HL-60/S4 treated with phorbol 12-myristate 13-acetate at 8.2 ng/mL for 4 days and 3 days (cell line): ENCODE results near the gene B4GALNT4.
"Not testable (repeated sequence)": the region's sequence is repeated elsewhere in the genome, so short reads cannot be mapped to it uniquely, and the experiment has no call there.

Source experiments
- in situ Hi-C: fragments of 300-500 bp; cut with MboI; formaldehyde crosslinking; loops from 2 replicates; pipeline ENCODE4 v1.15.0; 2022; ENCODE audit warnings: low sequenced_read_pairs

Gene B4GALNT4

DNA sequence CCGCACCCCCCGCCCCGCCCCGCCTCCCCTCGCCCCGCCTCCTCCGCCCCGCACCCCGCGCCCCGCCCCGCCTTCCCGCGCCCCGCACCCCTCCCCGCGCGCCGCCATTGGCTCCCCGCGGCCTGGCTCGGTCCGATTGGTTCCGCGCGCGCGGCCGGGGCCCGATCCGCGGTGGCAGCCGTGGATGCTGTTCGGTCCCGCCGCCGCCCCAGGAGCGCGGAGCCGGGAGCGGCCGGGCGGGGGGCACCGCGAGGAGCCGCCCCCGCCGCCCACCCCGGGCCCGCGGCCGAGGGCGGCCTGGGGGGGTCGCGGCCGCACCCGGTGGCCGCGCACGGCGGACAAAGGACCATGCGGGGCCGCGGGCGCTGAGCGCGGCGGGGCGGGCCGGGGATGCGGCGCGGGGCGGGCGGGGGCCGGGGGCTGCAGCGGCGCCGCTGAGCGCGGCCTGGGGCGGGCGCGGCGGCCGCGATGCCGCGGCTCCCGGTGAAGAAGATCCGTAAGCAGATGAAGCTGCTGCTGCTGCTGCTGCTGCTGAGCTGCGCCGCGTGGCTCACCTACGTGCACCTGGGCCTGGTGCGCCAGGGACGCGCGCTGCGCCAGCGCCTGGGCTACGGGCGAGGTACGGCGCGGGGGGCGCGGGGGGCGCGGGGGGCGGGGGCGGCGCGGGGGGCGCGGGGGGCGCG is at the start of gene B4GALNT4:
Gene B4GALNT4, plus strand, starts transcription at position 164 of the 683 bp plus-strand sequence. Its CDS starts 305 bp downstream, at position 469.
- in situ Hi-C loops: no loop called here

DNA sequence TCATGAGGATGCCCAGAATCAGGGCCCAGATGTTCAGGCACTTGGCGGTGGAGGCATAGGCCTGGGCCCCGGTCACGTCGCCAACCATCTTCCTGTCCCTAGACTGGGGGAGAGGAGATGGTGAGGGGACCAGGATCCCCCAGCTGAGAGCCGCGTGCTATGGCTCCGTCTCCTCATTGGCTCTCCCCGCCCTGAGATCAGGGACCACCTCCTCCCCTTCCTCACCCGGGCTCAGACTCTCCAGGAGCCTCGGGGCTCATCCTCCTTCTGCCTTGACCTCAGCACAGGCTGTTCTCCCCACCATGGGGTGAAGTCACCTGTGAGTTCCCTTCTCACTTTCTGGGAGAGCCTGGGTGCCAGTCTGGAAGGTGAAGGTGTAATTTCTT is 49.4 kb upstream of the B4GALNT4 start:
- in situ Hi-C loops: not testable (repeated sequence)

DNA sequence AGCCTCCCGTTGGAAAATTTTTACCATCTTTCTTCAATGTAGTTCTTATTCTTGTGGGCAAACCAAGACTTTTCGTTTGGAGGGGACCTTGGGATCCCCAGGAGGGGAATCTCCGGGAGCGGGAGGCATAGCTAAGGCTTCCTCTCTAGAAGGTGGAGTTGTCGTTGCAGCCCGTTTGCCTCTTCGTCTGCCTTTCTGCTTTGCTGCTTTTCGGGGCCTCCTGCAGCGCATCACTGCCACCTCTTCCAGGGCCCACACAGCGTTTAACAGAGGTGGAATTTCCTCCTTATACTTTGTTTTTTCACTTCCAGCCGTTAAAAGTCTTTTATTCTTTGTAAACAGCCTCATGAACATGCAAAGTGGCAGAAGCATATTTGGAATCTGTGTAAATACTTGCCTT is 45.1 kb upstream of the B4GALNT4 start:
- in situ Hi-C loops: no loop called here

DNA sequence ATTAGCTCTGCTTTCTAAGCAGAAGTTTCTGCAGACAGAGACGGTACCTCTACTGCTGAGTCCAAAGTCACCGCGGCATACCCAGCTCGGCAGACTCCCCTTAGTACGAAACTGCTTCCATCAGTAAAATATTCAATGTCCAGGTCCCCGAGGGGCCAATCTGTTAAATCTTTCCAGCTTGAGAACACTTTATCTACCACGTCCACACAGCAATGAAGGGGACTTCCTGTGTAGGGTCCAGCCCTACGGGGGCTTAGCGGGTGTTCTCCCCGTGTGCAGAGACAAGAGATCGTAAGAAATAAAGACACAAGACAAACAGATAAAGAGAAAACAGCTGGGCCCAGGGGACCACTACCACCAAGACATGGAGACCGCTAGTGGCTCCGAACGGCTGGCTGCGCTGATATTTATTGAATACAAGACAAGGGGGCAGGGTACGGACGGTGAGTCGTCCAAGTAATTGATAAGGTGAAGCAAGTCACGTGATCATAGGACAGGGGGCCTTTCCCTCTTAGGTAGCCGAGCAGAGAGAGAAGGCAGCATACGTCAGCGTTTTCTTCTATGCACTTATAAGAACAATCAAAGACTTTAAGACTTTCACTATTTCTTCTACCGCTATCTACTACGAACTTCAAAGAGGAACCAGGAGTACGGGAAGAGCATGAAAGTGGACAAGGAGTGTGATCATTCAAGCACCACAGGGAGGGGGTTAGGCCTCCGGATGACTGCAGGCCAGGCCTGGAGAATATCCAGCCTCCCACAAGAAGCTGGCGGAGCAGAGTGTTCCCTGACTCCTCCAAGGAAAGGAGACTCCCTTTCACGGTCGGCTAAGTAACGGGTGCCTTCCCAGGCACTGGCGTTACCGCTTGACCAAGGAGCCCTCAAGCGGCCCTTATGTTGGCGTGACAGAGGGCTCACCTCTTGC is 44.4 kb upstream of the B4GALNT4 start:
- in situ Hi-C loops: not testable (repeated sequence)

DNA sequence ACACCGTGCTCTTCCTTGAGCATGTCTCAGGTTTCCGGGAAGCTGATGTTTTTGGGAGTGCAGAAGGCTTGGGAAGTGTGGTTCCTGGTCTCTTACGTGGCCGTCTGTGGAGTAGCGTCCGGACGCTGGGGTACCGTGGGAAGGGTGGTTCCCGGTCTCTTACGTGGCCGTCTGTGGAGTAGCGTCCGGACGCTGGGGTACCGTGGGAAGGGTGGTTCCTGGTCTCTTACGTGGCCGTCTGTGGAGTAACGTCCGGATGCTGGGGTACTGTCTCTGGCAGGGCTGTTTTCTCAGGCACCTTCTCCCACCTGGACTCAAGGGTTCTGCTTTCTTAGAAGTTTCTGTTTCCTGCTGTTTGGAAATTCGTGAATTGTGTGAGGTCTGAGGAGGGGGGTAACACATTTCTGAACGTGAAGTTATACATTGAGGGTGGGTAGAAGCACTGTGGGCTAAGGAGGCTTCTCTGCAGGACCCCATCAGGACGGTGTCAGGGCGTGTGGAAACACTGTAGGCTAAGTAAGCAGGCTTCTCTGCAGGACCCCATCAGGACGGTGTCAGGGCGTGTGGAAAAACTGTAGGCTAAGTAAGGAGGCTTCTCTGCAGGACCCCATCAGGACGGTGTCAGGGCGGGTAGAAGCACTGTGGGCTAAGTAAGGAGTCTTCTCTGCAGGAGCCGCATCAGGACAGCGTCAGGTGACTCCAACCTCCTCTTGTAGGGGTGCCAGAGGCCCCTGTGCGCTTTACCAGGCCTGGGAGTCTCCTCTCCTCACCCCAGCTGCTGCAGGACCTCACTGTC is 43.3 kb upstream of the B4GALNT4 start:
- in situ Hi-C loops: no loop called here

- in situ Hi-C loops: no loop called here
Observed at GRCh38 chr11:326592-326841, 42.8 kb upstream of the B4GALNT4 start.

DNA sequence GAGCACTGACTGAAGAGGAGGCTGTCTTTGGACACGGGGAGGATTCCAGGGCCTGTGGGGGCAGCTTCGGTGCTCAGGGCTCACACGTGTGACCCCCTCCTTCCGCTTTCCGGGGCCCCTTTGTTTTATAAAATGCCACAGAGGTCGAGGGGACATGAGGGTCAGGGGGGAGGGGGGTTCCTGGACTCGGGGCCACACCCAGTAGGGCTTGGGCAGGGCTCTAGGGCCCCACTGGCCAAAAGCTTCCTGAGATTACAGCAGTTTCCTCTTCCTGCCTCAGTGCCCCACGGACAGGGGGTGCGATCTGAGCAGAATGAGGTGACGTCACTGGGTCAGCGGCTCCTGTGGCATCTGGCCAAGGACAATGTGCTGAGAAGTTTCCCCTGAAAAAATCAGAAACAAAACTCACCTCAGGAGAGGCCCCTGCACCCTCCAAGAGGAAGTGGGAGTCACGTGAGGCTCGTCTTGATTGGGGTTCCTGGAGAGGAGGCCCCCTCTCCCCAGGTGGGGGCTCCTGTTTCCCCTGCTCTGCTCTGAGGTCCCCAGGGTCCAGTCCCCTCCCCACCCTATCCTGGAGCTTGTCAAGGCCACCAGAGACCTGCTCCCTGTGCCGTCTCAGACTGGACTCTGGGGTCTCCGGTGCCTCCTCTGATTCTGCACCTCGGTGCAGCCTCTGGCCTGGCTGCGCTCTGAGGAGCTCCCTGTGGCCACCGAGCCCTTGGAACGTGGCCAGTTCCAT is 42.3 kb upstream of the B4GALNT4 start:
- in situ Hi-C loops: no loop called here

GRCh38 chr11:327581-327923 is 41.7 kb upstream of the B4GALNT4 start:
- in situ Hi-C loops: no loop called here

DNA sequence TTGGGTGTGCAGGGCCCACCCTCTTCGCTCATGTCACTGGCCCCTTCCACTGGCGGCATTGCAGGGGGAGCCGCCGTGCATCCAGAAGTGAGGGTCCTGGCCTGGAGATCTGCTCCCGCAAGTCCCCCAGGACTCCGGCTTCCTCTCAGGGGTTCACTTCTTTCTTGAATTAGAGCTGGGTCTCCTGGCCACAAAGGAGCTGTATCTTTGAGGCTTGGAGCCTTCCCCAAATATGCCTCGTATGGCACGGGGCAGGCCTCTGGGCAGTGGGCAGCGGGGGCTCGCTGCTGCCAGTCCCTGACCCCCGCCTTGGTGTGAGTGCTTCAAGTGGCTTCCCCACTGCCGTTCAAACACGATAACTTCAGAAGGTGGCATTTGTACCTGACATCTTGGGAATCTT is 41.3 kb upstream of the B4GALNT4 start:
- in situ Hi-C loops: no loop called here

- in situ Hi-C loops: not testable (repeated sequence)
Observed at GRCh38 chr11:328516-329100, 40.7 kb upstream of the B4GALNT4 start.

- in situ Hi-C loops: no loop called here
Observed at GRCh38 chr11:329886-330253, 39.4 kb upstream of the B4GALNT4 start.

- in situ Hi-C loops: no loop called here
Observed at GRCh38 chr11:330307-330693, 39.0 kb upstream of the B4GALNT4 start.

GRCh38 chr11:330694-331357 is 38.5 kb upstream of the B4GALNT4 start:
- in situ Hi-C loops: no loop called here

DNA sequence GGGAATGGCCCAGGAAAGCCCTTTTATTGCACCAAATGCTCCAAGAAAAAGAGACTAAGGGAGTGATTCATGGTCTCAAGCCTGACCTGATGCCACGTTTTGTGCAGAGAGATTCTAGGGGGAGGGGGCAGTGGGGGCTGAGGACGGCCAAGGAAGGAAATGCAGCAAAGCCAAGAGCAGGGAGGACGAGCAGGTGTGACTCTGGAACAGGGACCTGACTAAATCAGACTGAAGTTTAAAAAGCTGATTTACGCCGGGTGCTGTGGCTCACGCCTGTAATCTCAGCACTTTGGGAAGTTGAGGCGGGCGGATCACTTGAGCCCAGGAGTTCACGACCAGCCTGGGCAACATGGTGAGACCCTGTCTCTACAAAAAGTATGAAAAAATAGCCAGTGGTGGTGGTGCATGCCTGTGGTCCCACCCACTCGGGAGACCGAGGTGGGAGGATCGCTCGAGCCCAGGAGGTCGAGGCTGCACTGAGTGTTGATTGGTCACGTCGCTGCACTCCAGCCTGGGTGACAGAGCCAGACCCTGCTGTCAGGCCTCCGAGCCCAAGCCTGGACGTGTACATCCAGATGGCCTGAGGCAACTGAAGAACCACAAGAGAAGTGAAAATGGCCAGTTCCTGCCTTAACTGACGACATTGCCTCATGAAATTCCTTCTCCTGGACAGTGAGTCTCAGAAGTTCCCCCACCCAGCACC is 37.8 kb upstream of the B4GALNT4 start:
- in situ Hi-C loops: no loop called here

DNA sequence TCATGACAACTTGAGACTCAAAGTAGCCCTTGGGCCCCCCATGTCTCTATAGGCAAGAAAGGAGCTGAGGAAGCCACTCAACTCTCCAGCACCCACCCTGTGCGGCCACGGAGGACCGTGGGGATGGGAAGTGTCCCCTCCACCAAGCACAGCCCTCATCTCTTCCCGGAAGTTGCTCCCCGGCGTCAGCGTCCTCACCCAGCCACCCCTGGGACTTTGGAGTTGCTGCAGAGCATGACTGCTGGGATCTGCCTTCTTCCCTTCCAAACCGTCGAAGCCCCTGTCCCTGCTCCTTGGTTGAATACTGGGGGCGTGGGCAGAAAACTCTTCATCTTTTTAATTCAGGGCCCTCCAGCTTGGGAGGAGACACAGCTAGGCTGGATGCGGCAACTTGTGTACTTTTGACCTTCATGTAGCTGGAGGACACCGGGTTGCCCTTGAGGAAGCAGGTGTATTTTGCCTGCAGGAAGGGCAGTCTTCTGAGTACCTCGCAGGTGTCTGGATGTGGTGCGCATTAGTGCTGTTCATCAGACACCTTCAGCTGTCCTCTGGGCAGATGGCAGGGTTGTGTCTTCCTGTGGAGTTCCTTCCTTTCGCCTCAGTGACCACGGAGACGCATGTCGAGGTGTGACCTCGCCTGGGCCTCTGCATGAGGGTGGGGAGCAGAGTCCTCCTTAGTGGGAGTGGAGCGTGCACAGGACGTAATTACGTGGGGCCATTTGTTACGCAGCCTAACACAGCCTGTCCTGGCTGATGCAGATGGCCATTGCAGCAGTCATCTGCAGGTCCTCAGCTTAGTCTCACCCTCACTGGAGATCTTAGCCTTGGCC is 36.4 kb upstream of the B4GALNT4 start:
- in situ Hi-C loops: no loop called here

- in situ Hi-C loops: not testable (repeated sequence)
Observed at GRCh38 chr11:333616-334263, 35.6 kb upstream of the B4GALNT4 start.

GRCh38 chr11:334264-334994 is 34.9 kb upstream of the B4GALNT4 start:
- in situ Hi-C loops: no loop called here
